HepG2 (cell line): Measurements from ENCODE around the gene TREX2. TPM values are rescaled to one million over a fixed set of nuclear protein-coding genes. Genes with fewer than 3 reads are reported as not detected.

Experiments
- FOXA1 ChIP-seq, 2 experiments: fragments of 450-650 bp in 1 of 2; sonication (generic) in 1 of 2; formaldehyde crosslinking in 1 of 2; IDR thresholded peaks; 2 replicates each; pipeline versions ENCODE4 v1.4.0 to v1.6.1; 2016 to 2020; ENCODE audit warnings: missing genetic modification reagents in 1 of 2
- GABPB1 ChIP-seq: IDR thresholded peaks from 2 replicates; pipeline ENCODE4 v1.6.1; 2016; ENCODE audit warnings: mild to moderate bottlenecking, missing genetic modification reagents, moderate library complexity, missing compliant biosample characterization
- HMG20B ChIP-seq: conservative IDR thresholded peaks from 2 replicates; pipeline ENCODE4 v1.6.1; 2016; ENCODE audit warnings: missing genetic modification reagents, missing compliant biosample characterization
- HNRNPL ChIP-seq: fragments of 200-400 bp; formaldehyde crosslinking; IDR thresholded peaks from 2 replicates; pipeline ENCODE4 v1.6.1; 2017; ENCODE audit warnings: mild to moderate bottlenecking, low read depth, low read length
- LCORL ChIP-seq, 2 experiments: fragments of 450-650 bp in 1 of 2; sonication (generic) in 1 of 2; formaldehyde crosslinking in 1 of 2; IDR thresholded peaks; 2 replicates each; pipeline versions ENCODE4 v1.5.0 to v1.6.1; 2017 to 2020; ENCODE audit warnings: antibody characterized with exemption in 1 of 2, missing genetic modification reagents in 1 of 2
- NR2C2 ChIP-seq: sonication (generic); formaldehyde crosslinking; IDR thresholded peaks from 2 replicates; pipeline ENCODE4 v1.4.0; 2020; ENCODE audit warnings: missing genetic modification reagents, mild to moderate bottlenecking, moderate library complexity, borderline replicate concordance
- PHF8 ChIP-seq: sonication (generic); formaldehyde crosslinking; IDR thresholded peaks from 2 replicates; pipeline ENCODE4 v1.5.0; 2020; ENCODE audit warnings: missing genetic modification reagents
- SKIL ChIP-seq: sonication (generic); formaldehyde crosslinking; IDR thresholded peaks from 2 replicates; pipeline ENCODE4 v1.8.0; 2022; ENCODE audit warnings: missing genetic modification reagents, mild to moderate bottlenecking, moderate library complexity, borderline replicate concordance
- SP4 ChIP-seq: sonication (generic); formaldehyde crosslinking; IDR thresholded peaks from 2 replicates; pipeline ENCODE4 v1.8.1; 2023; ENCODE audit warnings: mild to moderate bottlenecking, missing genetic modification reagents
- ZBTB34 ChIP-seq: sonication (generic); formaldehyde crosslinking; IDR thresholded peaks from 2 replicates; pipeline ENCODE4 v1.8.0; 2022; ENCODE audit warnings: mild to moderate bottlenecking, missing genetic modification reagents
- ZC3H13 ChIP-seq: sonication (generic); formaldehyde crosslinking; IDR thresholded peaks from 2 replicates; pipeline ENCODE4 v1.8.1; 2023; ENCODE audit warnings: mild to moderate bottlenecking, missing genetic modification reagents, moderate library complexity
- ZNF143 ChIP-seq: sonication (generic); formaldehyde crosslinking; IDR thresholded peaks from 2 replicates; pipeline ENCODE4 v1.4.0; 2020; ENCODE audit warnings: missing genetic modification reagents
- ZNF354B ChIP-seq: sonication (generic); formaldehyde crosslinking; IDR thresholded peaks from 2 replicates; pipeline ENCODE4 v1.8.0; 2022; ENCODE audit warnings: mild to moderate bottlenecking, missing genetic modification reagents
- polyA plus RNA-seq, 8 experiments: library from polyadenylated mRNA; depleted of rRNA in 3 of 8; stranded (reverse) in 7 of 8; unstranded in 1 of 8; fragments of >200 nt; fragmentation: Illumina TruSeq in 4 of 8; extraction: Trizol in 4 of 8; gene quantifications; 2 replicates each; pipeline versions ENCODE4 v1.2.1 to v1.2.3, GENCODE V29; 2011 to 2016; ENCODE audit warnings: low read depth in 4 of 8, missing spikeins in 1 of 8, mixed read lengths in 1 of 8; ENCODE audit not compliant: insufficient read depth in 1 of 8
- total RNA-seq, 5 experiments: library from RNA; depleted of rRNA; stranded (reverse); fragments of >200 nt; fragmentation: Illumina TruSeq; extraction: Trizol; gene quantifications; 2 replicates each; pipeline ENCODE4 v1.2.3, GENCODE V29; 2016; ENCODE audit warnings: low read depth in 1 of 5
- TF ChIP-seq, protein P1 (sequence below): sonication (generic); formaldehyde crosslinking; IDR thresholded peaks from 2 replicates; pipeline ENCODE4 v1.4.0; 2020; ENCODE audit warnings: missing genetic modification reagents, borderline replicate concordance
- TF ChIP-seq, protein P2 (sequence below): sonication (generic); formaldehyde crosslinking; IDR thresholded peaks from 2 replicates; pipeline ENCODE4 v1.4.0; 2020; ENCODE audit warnings: missing genetic modification reagents
- TF ChIP-seq, protein P3 (sequence below): sonication (generic); formaldehyde crosslinking; IDR thresholded peaks from 2 replicates; pipeline ENCODE4 v1.5.0; 2020; ENCODE audit warnings: mild to moderate bottlenecking, missing genetic modification reagents, borderline replicate concordance

Gene TREX2
- total and polyA plus RNA-seq, 2 of the 13 experiments (the other 11 are each of a cell fraction or from before 2014, with no cell fraction given): 0.13 to 0.18 TPM

GRCh38 chrX:153488231-153488914 is 42.5 kb upstream of the TREX2 start (continued):
- peak; percentile 75; the same call in 1 of the 2 replicates for TF ChIP-seq SKIL
- 0 out of 2 replicates have a peak, but pooled peaks have one; percentile 28 for TF ChIP-seq HNRNPL
- no peak for TF ChIP-seq ZC3H13 (CRISPR knock-in tag)
- 0 out of 2 replicates have a peak, but pooled peaks have one; percentile 24 for TF ChIP-seq ZNF143 (CRISPR knock-in tag)
- peak; percentile 96 for TF ChIP-seq NR2C2 (CRISPR knock-in tag)
- TF ChIP-seq SP4 (CRISPR knock-in tag): no peak
- TF ChIP-seq ZBTB34: 0 out of 2 replicates have a peak, but pooled peaks have one; percentile 26
- TF ChIP-seq, protein P1, sequence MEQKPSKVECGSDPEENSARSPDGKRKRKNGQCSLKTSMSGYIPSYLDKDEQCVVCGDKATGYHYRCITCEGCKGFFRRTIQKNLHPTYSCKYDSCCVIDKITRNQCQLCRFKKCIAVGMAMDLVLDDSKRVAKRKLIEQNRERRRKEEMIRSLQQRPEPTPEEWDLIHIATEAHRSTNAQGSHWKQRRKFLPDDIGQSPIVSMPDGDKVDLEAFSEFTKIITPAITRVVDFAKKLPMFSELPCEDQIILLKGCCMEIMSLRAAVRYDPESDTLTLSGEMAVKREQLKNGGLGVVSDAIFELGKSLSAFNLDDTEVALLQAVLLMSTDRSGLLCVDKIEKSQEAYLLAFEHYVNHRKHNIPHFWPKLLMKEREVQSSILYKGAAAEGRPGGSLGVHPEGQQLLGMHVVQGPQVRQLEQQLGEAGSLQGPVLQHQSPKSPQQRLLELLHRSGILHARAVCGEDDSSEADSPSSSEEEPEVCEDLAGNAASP: peak; percentile 12; the same call in 1 of the 2 replicates
- TF ChIP-seq HMG20B (CRISPR knock-in tag): peak; percentile 56; the same call in 1 of the 2 replicates
- TF ChIP-seq ZNF354B (CRISPR knock-in tag): no peak
- no peak for TF ChIP-seq PHF8 (CRISPR knock-in tag)
- peak; percentile 89 for TF ChIP-seq GABPB1 (CRISPR knock-in tag)
- TF ChIP-seq FOXA1 (IDR thresholded peaks at IDR 0.05): no peak
- TF ChIP-seq FOXA1 (CRISPR knock-in tag; IDR thresholded peaks at IDR 0.05): peak; percentile 59; the same call in 1 of the 2 replicates
- no peak for TF ChIP-seq LCORL (IDR thresholded peaks at IDR 0.05)
- peak; percentile 59; the same call in 1 of the 2 replicates for TF ChIP-seq LCORL (CRISPR knock-in tag; IDR thresholded peaks at IDR 0.05)
- TF ChIP-seq, protein P2, sequence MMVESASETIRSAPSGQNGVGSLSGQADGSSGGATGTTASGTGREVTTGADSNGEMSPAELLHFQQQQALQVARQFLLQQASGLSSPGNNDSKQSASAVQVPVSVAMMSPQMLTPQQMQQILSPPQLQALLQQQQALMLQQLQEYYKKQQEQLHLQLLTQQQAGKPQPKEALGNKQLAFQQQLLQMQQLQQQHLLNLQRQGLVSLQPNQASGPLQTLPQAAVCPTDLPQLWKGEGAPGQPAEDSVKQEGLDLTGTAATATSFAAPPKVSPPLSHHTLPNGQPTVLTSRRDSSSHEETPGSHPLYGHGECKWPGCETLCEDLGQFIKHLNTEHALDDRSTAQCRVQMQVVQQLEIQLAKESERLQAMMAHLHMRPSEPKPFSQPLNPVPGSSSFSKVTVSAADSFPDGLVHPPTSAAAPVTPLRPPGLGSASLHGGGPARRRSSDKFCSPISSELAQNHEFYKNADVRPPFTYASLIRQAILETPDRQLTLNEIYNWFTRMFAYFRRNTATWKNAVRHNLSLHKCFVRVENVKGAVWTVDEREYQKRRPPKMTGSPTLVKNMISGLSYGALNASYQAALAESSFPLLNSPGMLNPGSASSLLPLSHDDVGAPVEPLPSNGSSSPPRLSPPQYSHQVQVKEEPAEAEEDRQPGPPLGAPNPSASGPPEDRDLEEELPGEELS (CRISPR knock-in tag): peak; percentile 42; the same call in 1 of the 2 replicates
- TF ChIP-seq, protein P3, sequence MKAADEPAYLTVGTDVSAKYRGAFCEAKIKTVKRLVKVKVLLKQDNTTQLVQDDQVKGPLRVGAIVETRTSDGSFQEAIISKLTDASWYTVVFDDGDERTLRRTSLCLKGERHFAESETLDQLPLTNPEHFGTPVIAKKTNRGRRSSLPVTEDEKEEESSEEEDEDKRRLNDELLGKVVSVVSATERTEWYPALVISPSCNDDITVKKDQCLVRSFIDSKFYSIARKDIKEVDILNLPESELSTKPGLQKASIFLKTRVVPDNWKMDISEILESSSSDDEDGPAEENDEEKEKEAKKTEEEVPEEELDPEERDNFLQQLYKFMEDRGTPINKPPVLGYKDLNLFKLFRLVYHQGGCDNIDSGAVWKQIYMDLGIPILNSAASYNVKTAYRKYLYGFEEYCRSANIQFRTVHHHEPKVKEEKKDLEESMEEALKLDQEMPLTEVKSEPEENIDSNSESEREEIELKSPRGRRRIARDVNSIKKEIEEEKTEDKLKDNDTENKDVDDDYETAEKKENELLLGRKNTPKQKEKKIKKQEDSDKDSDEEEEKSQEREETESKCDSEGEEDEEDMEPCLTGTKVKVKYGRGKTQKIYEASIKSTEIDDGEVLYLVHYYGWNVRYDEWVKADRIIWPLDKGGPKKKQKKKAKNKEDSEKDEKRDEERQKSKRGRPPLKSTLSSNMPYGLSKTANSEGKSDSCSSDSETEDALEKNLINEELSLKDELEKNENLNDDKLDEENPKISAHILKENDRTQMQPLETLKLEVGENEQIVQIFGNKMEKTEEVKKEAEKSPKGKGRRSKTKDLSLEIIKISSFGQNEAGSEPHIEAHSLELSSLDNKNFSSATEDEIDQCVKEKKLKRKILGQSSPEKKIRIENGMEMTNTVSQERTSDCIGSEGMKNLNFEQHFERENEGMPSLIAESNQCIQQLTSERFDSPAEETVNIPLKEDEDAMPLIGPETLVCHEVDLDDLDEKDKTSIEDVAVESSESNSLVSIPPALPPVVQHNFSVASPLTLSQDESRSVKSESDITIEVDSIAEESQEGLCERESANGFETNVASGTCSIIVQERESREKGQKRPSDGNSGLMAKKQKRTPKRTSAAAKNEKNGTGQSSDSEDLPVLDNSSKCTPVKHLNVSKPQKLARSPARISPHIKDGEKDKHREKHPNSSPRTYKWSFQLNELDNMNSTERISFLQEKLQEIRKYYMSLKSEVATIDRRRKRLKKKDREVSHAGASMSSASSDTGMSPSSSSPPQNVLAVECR (CRISPR knock-in tag): peak; percentile 56; the same call in 1 of the 2 replicates
